K562 (cell line): ENCODE results near the gene KMT2D. TPM values are rescaled to one million over a fixed set of nuclear protein-coding genes. Genes with fewer than 3 reads are reported as not detected.

Experiments used
- ATAC-seq: fragments of 200-7000 bp; cut with Tn5 transposase; 3 replicates; pipeline ENCODE4 v1.9.1; 2020; ENCODE audit warnings: moderate library complexity
- BruUV-seq: library from RNA; stranded (reverse); fragments of 400-500 nt; replicated peaks from 2 replicates; lab custom pipeline; 2021; lab: Mats Ljungman, UMichigan
- CTCF ChIA-PET: fragments of 300-600 bp; formaldehyde crosslinking; extraction: SDS; loops from one replicate; lab custom pipeline; 2021; ENCODE audit warnings: low intra/inter-chr PET ratio; lab: Yijun Ruan, JAX
- POLR2A ChIA-PET: fragments of 300-600, 350-650 bp; sonication (Branson Sonifier 250); formaldehyde crosslinking; extraction: SDS; loops from one replicate; lab custom pipeline; 2021; ENCODE audit warnings: antibody characterized with exemption, inconsistent platforms; lab: Yijun Ruan, JAX
- DNase-seq, 4 experiments: peaks; one replicate each; pipeline versions ENCODE4 v3.0.0 to v3.0.0-alpha.2; 2011 to 2018; ENCODE audit warnings: low spot score in 3 of 4, mixed read lengths in 3 of 4; ENCODE audit errors: extremely low read depth in 1 of 4
- FAIRE-seq: peaks from 2 replicates; lab custom pipeline; 2011; peaks lifted over from hg19 to GRCh38; lab: Jason Lieb, UNC
- H2AFZ ChIP-seq: 2 replicates; pipeline ENCODE4 v1.6.0; 2011; ENCODE audit warnings: low read depth, low read length, control low read depth, inconsistent platforms
- H3K27ac ChIP-seq: fragments of 200-600 bp; 3 replicates; pipeline ENCODE4 v1.8.0; 2011; ENCODE audit warnings: low read depth, mild to moderate bottlenecking, control low read depth, inconsistent platforms, low read length, moderate library complexity, mixed read lengths; ENCODE audit errors: extremely low read depth
- H3K27me3 ChIP-seq, 2 experiments: fragments of 300-600 bp in 1 of 2; 2 replicates in 1 of 2; 3 replicates in 1 of 2; pipeline versions ENCODE4 v1.6.0 to v1.8.0; 2011; ENCODE audit warnings: inconsistent platforms in 2 of 2, low read length in 2 of 2, mild to moderate bottlenecking in 1 of 2, mixed read lengths in 1 of 2, moderate library complexity in 1 of 2; ENCODE audit not compliant: control insufficient read depth in 2 of 2, insufficient read depth in 2 of 2
- H3K36me3 ChIP-seq: fragments of 300-600 bp; 3 replicates; pipeline ENCODE4 v1.8.0; 2011; ENCODE audit warnings: mild to moderate bottlenecking, low read length, inconsistent platforms; ENCODE audit not compliant: control insufficient read depth, insufficient read depth
- H3K4me1 ChIP-seq, 2 experiments: fragments of 200-600 bp in 1 of 2; replicated peaks in 1 of 2; 2 replicates in 1 of 2; 3 replicates in 1 of 2; pipeline versions ENCODE4 v1.5.1 to v1.8.0; 2011; ENCODE audit warnings: inconsistent platforms in 2 of 2, low read length in 2 of 2, mild to moderate bottlenecking in 1 of 2, mixed read lengths in 1 of 2, moderate library complexity in 1 of 2; ENCODE audit not compliant: control insufficient read depth in 2 of 2, insufficient read depth in 2 of 2
- H3K4me2 ChIP-seq: 2 replicates; pipeline ENCODE4 v1.6.1; 2011; ENCODE audit warnings: low read length, control low read depth, inconsistent platforms, mixed read lengths; ENCODE audit not compliant: insufficient read depth
- H3K4me3 ChIP-seq: fragments of 200-600 bp; sonication (generic), shearing (Covaris generic); 2 replicates; pipeline ENCODE4 v1.5.1; 2016; ENCODE audit warnings: control low read depth, inconsistent platforms
- H3K79me2 ChIP-seq: fragments of 200-600 bp; 3 replicates; pipeline ENCODE4 v1.8.0; 2011; ENCODE audit warnings: low read length, inconsistent platforms; ENCODE audit not compliant: control insufficient read depth, insufficient read depth
- H3K9ac ChIP-seq, 2 experiments: 2 replicates each; pipeline versions ENCODE4 v1.6.0 to v1.6.1; 2011; ENCODE audit warnings: low read depth in 2 of 2, low read length in 2 of 2, control low read depth in 1 of 2, inconsistent platforms in 1 of 2, mild to moderate bottlenecking in 1 of 2, mixed read lengths in 1 of 2; ENCODE audit not compliant: insufficient read depth in 1 of 2
- H3K9me1 ChIP-seq: one replicate; pipeline ENCODE4 v1.6.0; 2011; ENCODE audit warnings: inconsistent platforms, mild to moderate bottlenecking, low read length, moderate library complexity; ENCODE audit not compliant: control insufficient read depth, insufficient read depth
- H3K9me3 ChIP-seq: replicated peaks from 2 replicates; pipeline ENCODE4 v1.5.1; 2011; ENCODE audit warnings: low read depth, low read length, inconsistent platforms; ENCODE audit not compliant: control insufficient read depth, insufficient read depth
- H4K20me1 ChIP-seq: replicated peaks from 2 replicates; pipeline ENCODE4 v1.6.1; 2011; ENCODE audit warnings: low read length, inconsistent platforms, mixed read lengths; ENCODE audit not compliant: control insufficient read depth, insufficient read depth
- BRF2 ChIP-seq: IDR thresholded peaks from 3 replicates; pipeline ENCODE4 v1.6.1; 2011; ENCODE audit warnings: borderline replicate concordance, mild to moderate bottlenecking; ENCODE audit not compliant: insufficient read length, insufficient read depth
- CCAR2 ChIP-seq: fragments of 200-400 bp; formaldehyde crosslinking; IDR thresholded peaks from 2 replicates; pipeline ENCODE4 v1.6.1; 2017; ENCODE audit warnings: mild to moderate bottlenecking, low read depth, low read length
- DMBX1 ChIP-seq: fragments of 250-450 bp; sonication (Bioruptor Pico); IDR thresholded peaks from 2 replicates; pipeline ENCODE4 v1.8.0; 2022; ENCODE audit warnings: inconsistent platforms, mild to moderate bottlenecking, moderate library complexity, borderline replicate concordance
- HLTF ChIP-seq: fragments of 450-650 bp; IDR thresholded peaks from 2 replicates; pipeline ENCODE4 v1.6.1; 2016
- IFI16 ChIP-seq: fragments of 250-450 bp; sonication (Bioruptor Pico); IDR thresholded peaks from 2 replicates; pipeline ENCODE4 v2.1.2; 2022; ENCODE audit warnings: mild to moderate bottlenecking, inconsistent platforms
- MXI1 ChIP-seq: IDR thresholded peaks from 2 replicates; pipeline ENCODE4 v1.6.1; 2011; ENCODE audit warnings: low read depth, mild to moderate bottlenecking, improper control_type of control experiment, low read length
- NFIC ChIP-seq: fragments of 450-650 bp; IDR thresholded peaks from 2 replicates; pipeline ENCODE4 v1.6.1; 2017; ENCODE audit warnings: mild to moderate bottlenecking, inconsistent platforms
- PCBP2 ChIP-seq: fragments of 200-400 bp; formaldehyde crosslinking; IDR thresholded peaks from 2 replicates; pipeline ENCODE4 v1.6.1; 2018; ENCODE audit warnings: low read length, low read depth, mild to moderate bottlenecking, moderate library complexity; ENCODE audit not compliant: poor library complexity, severe bottlenecking
- RBBP5 ChIP-seq: fragments of 200-600 bp; sonication (generic); IDR thresholded peaks from 2 replicates; pipeline ENCODE4 v1.6.1; 2012; ENCODE audit warnings: borderline replicate concordance, mild to moderate bottlenecking, low read length, control low read depth, inconsistent platforms; ENCODE audit not compliant: insufficient read depth, poor library complexity, severe bottlenecking
- TEAD1 ChIP-seq, 2 experiments: fragments of 450-650 bp in 1 of 2; sonication (generic) in 1 of 2; formaldehyde crosslinking; IDR thresholded peaks; 2 replicates each; pipeline versions ENCODE4 v1.4.0 to v1.8.0; 2020 to 2022; ENCODE audit warnings: mild to moderate bottlenecking in 2 of 2, missing genetic modification reagents in 1 of 2
- ZSCAN29 ChIP-seq: fragments of 450-650 bp; IDR thresholded peaks from 2 replicates; pipeline ENCODE4 v1.6.1; 2017
- WGBS: fragments of 100-300 bp; shearing (Covaris generic); methylation state at CpG from one replicate; pipeline ENCODE4 v1.1.6; 2016; ENCODE audit warnings: low coverage, mixed read lengths; ENCODE audit not compliant: insufficient coverage; ENCODE audit errors: missing lambda C conversion rate; 5-methylcytosine and 5-hydroxymethylcytosine counted together
- in situ Hi-C: fragments of 300-500 bp; cut with MboI; formaldehyde crosslinking; loops from 4 replicates; pipeline ENCODE4 v1.15.0; 2018; ENCODE audit warnings: inconsistent platforms, mixed read lengths
- intact Hi-C: fragments of 100-400 bp; cut with micrococcal nuclease; formaldehyde crosslinking; loops from 2 replicates; pipeline ENCODE4 v1.14.2; 2022
- polyA plus RNA-seq, 8 experiments: library from polyadenylated mRNA; depleted of rRNA in 4 of 8; stranded (reverse) in 5 of 8; unstranded in 3 of 8; fragments of >200 nt; fragmentation: Nextera tagmentation in 2 of 8; fragmentation: Illumina TruSeq in 1 of 8; extraction: Ambion mirVana in 2 of 8; extraction: Trizol in 1 of 8; gene quantifications; 2 replicates each; pipeline versions ENCODE4 v1.2.1 to v1.2.3, GENCODE V29; 2011 to 2014; ENCODE audit warnings: inconsistent platforms in 1 of 8, missing spikeins in 1 of 8
- total RNA-seq, 7 experiments: library from RNA; depleted of rRNA in 6 of 7; stranded (reverse); fragments of >200 nt in 6 of 7; fragmentation: Illumina TruSeq in 2 of 7; extraction: Trizol in 2 of 7; gene quantifications; 2 replicates each; pipeline versions ENCODE4 v1.2.1 to v1.2.3, GENCODE V29; 2011 to 2021; ENCODE audit warnings: low replicate concordance in 1 of 7

KMT2D gene
- total and polyA plus RNA-seq, 9 of the 15 experiments (the other 6 are each of a cell fraction or from before 2014, with no cell fraction given), result 0.22 to 93.7 (median 13.7) TPM

GRCh38 chr12:49092086-49092815 lies 31.7 kb upstream of the KMT2D start (continued):
- no peak for TF ChIP-seq IFI16 (CRISPR knock-in tag)
- no peak for TF ChIP-seq HLTF
- no peak; the same call in 1 of the 2 replicates for TF ChIP-seq CCAR2
- TF ChIP-seq TEAD1 (CRISPR knock-in tag; IDR thresholded peaks at IDR 0.05), result peak; percentile 23 to 91; a peak in 2 of 4 replicates
- TF ChIP-seq RBBP5, result peak; percentile 58
- no peak for TF ChIP-seq PCBP2
- TF ChIP-seq MXI1, result no peak
- TF ChIP-seq DMBX1 (CRISPR knock-in tag), result 0 out of 2 replicates have a peak, but pooled peaks have one; percentile 58
- TF ChIP-seq NFIC, result peak; percentile 79

- H3K9me1 ChIP-seq, result no peaks in the 10 kb centered on the region
- WGBS, result 5% methylated on average over 14 of the region's 14 CpGs
- TF ChIP-seq BRF2, result no peak
- 0 out of 2 replicates have a peak, but pooled peaks have one; percentile 7 for TF ChIP-seq ZSCAN29
- TF ChIP-seq, all 486 proteins: peak for 1
- H3K4me1 ChIP-seq, result peaks cover 73 to 74% of the 10 kb centered on the region in 2 experiments
- peak overlapping the region; percentile 92 for H2AFZ ChIP-seq
- H3K27ac ChIP-seq, result peak overlapping the region; percentile 91
- ChIA-PET POLR2A (interaction anchor here (0.7 to 6.6 kb wide), 13 partner anchors 8 to 226 kb away, joined by 3 to 103 read pairs (median 8); partner anchors contain the start of genes LMBR1L, RHEBL1, RND1 and TUBA1B), CTCF (interaction anchor here (0.6 to 1.8 kb wide), 5 partner anchors 19 to 142 kb away, joined by 3 to 15 read pairs (median 4); no protein-coding TSS in a partner anchor)
- H4K20me1 ChIP-seq, result no peaks in the 10 kb centered on the region
- H3K4me3 ChIP-seq, result peak overlapping the region; percentile 26
- ATAC-seq (no peak), FAIRE-seq (no peak), DNase-seq (no peak)
- peak overlapping the region; percentile 65 to 85 for H3K9ac ChIP-seq
- H3K4me2 ChIP-seq, result peak overlapping the region; percentile 81
- H3K9me3 ChIP-seq, result no peaks in the 10 kb centered on the region
- intact Hi-C loops, result loop anchor here (1.0 to 2.0 kb wide), 2 partner anchors 39 to 92 kb away; partner anchors contain the start of genes DDN and TUBA1B
- BruUV-seq, result no TSS peak
- in situ Hi-C loops, result no loop called here
- peaks cover 12% of the 10 kb centered on the region; the same call in 1 of the 3 replicates for H3K79me2 ChIP-seq
- H3K27me3 ChIP-seq, result no peaks in the 10 kb centered on the region
- peaks cover 4% of the 10 kb centered on the region; the same call in 1 of the 3 replicates for H3K36me3 ChIP-seq
Measured at GRCh38 chr12:49091836-49092085, 31.2 kb upstream of the KMT2D start.
